Measurements from ENCODE around the gene PRM1. TPM values are rescaled to one million over a fixed set of nuclear protein-coding genes. Genes with fewer than 3 reads are reported as not detected.

Gene PRM1
- total and polyA plus RNA-seq, 2 of the 13 experiments (the other 11 are each of a cell fraction or from before 2014, with no cell fraction given), result not detected

DNA sequence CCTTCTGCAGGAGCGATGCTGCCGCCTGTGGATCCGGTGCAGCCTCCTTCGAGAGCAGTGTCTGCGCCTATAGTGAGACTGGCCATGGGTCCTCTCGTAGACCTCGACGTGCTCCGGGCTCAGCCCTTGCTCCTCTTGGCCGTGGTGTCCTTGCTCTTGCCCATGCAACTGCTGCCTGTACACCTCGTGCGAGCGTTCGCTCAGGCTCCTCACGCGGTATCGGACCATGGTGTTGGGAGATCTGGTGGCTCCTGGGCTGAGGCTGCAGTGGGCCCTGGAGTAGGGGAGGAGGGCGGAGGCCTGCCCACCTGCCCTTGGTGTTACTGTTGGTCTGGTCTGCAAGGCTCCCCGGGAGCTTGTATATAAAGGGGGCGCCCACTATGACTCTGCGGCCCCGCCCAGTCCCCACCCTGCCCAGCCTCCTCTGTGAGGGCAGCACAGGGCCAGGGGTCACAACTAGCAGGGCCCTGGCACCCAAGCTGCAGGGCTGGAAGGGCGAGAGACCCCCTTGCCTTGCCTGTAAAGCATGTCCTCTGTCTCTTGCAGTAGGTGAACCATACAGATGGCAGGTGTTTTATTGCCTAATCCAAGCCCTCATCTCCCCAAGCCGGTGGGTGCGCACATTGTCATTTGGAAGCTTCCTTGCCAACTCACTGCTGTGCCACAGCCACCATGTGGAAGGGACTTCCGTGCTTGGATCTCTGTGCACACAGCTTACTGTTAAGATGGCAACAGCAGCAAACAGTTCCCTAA lies 4.8 kb downstream of the PRM1 start, which contains the start of gene PRM2 (continued):
- TF ChIP-seq, protein P1, sequence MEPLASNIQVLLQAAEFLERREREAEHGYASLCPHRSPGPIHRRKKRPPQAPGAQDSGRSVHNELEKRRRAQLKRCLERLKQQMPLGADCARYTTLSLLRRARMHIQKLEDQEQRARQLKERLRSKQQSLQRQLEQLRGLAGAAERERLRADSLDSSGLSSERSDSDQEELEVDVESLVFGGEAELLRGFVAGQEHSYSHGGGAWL (CRISPR knock-in tag; IDR thresholded peaks at IDR 0.05), result 0 out of 2 replicates have a peak, but pooled peaks have one; percentile 18
- no peak for TF ChIP-seq KAT2B (IDR thresholded peaks at IDR 0.05; ENCODE audit: borderline replicate concordance, low read depth, low read length)
- TF ChIP-seq ZNF496 (CRISPR knock-in tag; IDR thresholded peaks at IDR 0.05; ENCODE audit: insufficient replicate concordance), result no peak
- TF ChIP-seq EED (CRISPR knock-in tag; IDR thresholded peaks at IDR 0.05), result 0 out of 2 replicates have a peak, but pooled peaks have one; percentile 60
- no peak for TF ChIP-seq HDAC1 (CRISPR knock-in tag; IDR thresholded peaks at IDR 0.05)
- TF ChIP-seq ZNF337 (CRISPR knock-in tag; IDR thresholded peaks at IDR 0.05; ENCODE audit: borderline replicate concordance, low read depth), result no peak
- 0 out of 2 replicates have a peak, but pooled peaks have one; percentile 36 for TF ChIP-seq ZNF225 (CRISPR knock-in tag; IDR thresholded peaks at IDR 0.05)
- TF ChIP-seq, protein P2, sequence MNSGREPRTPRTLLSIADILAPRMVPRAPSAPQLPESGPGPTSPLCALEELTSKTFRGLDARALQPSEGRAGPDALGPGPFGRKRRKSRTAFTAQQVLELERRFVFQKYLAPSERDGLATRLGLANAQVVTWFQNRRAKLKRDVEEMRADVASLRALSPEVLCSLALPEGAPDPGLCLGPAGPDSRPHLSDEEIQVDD (CRISPR knock-in tag; IDR thresholded peaks at IDR 0.05; ENCODE audit: borderline replicate concordance), result 0 out of 2 replicates have a peak, but pooled peaks have one; percentile 21
- TF ChIP-seq AGO1 (IDR thresholded peaks at IDR 0.05; ENCODE audit: low read depth, low read length, poor library complexity, severe bottlenecking), result peak; percentile 37
- TF ChIP-seq, protein P3, sequence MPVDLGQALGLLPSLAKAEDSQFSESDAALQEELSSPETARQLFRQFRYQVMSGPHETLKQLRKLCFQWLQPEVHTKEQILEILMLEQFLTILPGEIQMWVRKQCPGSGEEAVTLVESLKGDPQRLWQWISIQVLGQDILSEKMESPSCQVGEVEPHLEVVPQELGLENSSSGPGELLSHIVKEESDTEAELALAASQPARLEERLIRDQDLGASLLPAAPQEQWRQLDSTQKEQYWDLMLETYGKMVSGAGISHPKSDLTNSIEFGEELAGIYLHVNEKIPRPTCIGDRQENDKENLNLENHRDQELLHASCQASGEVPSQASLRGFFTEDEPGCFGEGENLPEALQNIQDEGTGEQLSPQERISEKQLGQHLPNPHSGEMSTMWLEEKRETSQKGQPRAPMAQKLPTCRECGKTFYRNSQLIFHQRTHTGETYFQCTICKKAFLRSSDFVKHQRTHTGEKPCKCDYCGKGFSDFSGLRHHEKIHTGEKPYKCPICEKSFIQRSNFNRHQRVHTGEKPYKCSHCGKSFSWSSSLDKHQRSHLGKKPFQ (CRISPR knock-in tag; IDR thresholded peaks at IDR 0.05; ENCODE audit: insufficient replicate concordance), result no peak
- TF ChIP-seq KMT2A (CRISPR knock-in tag; IDR thresholded peaks at IDR 0.05), result no peak
- TF ChIP-seq PITX1 (CRISPR knock-in tag; IDR thresholded peaks at IDR 0.05), result 0 out of 2 replicates have a peak, but pooled peaks have one; percentile 39
- TF ChIP-seq, protein P4, sequence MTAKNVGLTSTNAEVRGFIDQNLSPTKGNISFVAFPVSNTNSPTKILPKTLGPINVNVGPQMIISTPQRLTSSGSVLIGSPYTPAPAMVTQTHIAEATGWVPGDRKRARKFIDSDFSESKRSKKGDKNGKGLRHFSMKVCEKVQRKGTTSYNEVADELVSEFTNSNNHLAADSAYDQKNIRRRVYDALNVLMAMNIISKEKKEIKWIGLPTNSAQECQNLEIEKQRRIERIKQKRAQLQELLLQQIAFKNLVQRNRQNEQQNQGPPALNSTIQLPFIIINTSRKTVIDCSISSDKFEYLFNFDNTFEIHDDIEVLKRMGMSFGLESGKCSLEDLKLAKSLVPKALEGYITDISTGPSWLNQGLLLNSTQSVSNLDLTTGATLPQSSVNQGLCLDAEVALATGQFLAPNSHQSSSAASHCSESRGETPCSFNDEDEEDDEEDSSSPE (CRISPR knock-in tag; IDR thresholded peaks at IDR 0.05), result no peak
- TF ChIP-seq, protein P5, sequence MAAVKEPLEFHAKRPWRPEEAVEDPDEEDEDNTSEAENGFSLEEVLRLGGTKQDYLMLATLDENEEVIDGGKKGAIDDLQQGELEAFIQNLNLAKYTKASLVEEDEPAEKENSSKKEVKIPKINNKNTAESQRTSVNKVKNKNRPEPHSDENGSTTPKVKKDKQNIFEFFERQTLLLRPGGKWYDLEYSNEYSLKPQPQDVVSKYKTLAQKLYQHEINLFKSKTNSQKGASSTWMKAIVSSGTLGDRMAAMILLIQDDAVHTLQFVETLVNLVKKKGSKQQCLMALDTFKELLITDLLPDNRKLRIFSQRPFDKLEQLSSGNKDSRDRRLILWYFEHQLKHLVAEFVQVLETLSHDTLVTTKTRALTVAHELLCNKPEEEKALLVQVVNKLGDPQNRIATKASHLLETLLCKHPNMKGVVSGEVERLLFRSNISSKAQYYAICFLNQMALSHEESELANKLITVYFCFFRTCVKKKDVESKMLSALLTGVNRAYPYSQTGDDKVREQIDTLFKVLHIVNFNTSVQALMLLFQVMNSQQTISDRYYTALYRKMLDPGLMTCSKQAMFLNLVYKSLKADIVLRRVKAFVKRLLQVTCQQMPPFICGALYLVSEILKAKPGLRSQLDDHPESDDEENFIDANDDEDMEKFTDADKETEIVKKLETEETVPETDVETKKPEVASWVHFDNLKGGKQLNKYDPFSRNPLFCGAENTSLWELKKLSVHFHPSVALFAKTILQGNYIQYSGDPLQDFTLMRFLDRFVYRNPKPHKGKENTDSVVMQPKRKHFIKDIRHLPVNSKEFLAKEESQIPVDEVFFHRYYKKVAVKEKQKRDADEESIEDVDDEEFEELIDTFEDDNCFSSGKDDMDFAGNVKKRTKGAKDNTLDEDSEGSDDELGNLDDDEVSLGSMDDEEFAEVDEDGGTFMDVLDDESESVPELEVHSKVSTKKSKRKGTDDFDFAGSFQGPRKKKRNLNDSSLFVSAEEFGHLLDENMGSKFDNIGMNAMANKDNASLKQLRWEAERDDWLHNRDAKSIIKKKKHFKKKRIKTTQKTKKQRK (IDR thresholded peaks at IDR 0.05; ENCODE audit: low read length), result no peak
- TF ChIP-seq ZNF883 (CRISPR knock-in tag; IDR thresholded peaks at IDR 0.05; ENCODE audit: not compliant biosample characterization), result peak; percentile 7
- no peak for TF ChIP-seq SUZ12 (IDR thresholded peaks at IDR 0.05; ENCODE audit: low read depth, low read length)
- TF ChIP-seq, protein P6, sequence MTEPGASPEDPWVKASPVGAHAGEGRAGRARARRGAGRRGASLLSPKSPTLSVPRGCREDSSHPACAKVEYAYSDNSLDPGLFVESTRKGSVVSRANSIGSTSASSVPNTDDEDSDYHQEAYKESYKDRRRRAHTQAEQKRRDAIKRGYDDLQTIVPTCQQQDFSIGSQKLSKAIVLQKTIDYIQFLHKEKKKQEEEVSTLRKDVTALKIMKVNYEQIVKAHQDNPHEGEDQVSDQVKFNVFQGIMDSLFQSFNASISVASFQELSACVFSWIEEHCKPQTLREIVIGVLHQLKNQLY (CRISPR knock-in tag; IDR thresholded peaks at IDR 0.05), result no peak
- peak; percentile 20; the same call in 1 of the 2 replicates for TF ChIP-seq GABPB1 (CRISPR knock-in tag; IDR thresholded peaks at IDR 0.05)
